HFFc6 (cell line): ENCODE data around the gene MSH5. TPM values are rescaled to one million over a fixed set of nuclear protein-coding genes. Genes with fewer than 3 reads are reported as not detected.
A peak's percentile ranks its signal among the peaks of the same experiment; 100 is the strongest.

Experiments
- DNase-seq: peaks from one replicate; pipeline ENCODE4 v3.0.0-alpha.2; 2018
- H3K27ac Mint-ChIP-seq: 2 replicates; pipeline ENCODE4 v1.8.0; 2020; ENCODE audit warnings: mild to moderate bottlenecking, mixed read lengths
- H3K27me3 Mint-ChIP-seq: 2 replicates; pipeline ENCODE4 v1.8.0; 2021; ENCODE audit warnings: mild to moderate bottlenecking, moderate library complexity, mixed read lengths; ENCODE audit not compliant: insufficient read depth
- H3K36me3 Mint-ChIP-seq: 2 replicates; pipeline ENCODE4 v1.8.0; 2021; ENCODE audit warnings: low read depth, mixed read lengths
- H3K4me1 Mint-ChIP-seq: 2 replicates; pipeline ENCODE4 v1.8.0; 2020; ENCODE audit warnings: low read depth, mixed read lengths
- H3K4me3 Mint-ChIP-seq: 2 replicates; pipeline ENCODE4 v1.8.0; 2020; ENCODE audit warnings: mild to moderate bottlenecking, moderate library complexity, mixed read lengths
- H3K9me3 Mint-ChIP-seq: 2 replicates; pipeline ENCODE4 v1.8.0; 2020; ENCODE audit warnings: mild to moderate bottlenecking, mixed read lengths
- CTCF ChIP-seq: fragments of 200-600 bp; sonication (generic); IDR thresholded peaks from 2 replicates; pipeline ENCODE4 v1.5.0; 2021; ENCODE audit warnings: antibody characterized with exemption, mild to moderate bottlenecking
- total RNA-seq, 6 experiments: library from RNA; stranded (reverse); fragmentation: NEBNext Ultra II Directional; extraction: Animal tissue kit (Norgen Biotek cat#: 25700); gene quantifications; 2 replicates in 1 of 6; 3 replicates in 5 of 6; pipeline ENCODE4 v1.2.3, GENCODE V29; 2021

Gene MSH5
- total RNA-seq, 6 experiments from 2014 or later: 7.4 to 14.8 (median 12.6) TPM

- H3K4me3 Mint-ChIP-seq: no peak overlapping the region
- H3K27me3 Mint-ChIP-seq: peaks cover 25% of the 10 kb centered on the region
- TF ChIP-seq CTCF: no peak
- no peaks in the 10 kb centered on the region for H3K36me3 Mint-ChIP-seq
- H3K9me3 Mint-ChIP-seq: no peaks in the 10 kb centered on the region
- no peaks in the 10 kb centered on the region for H3K4me1 Mint-ChIP-seq
- no peak for DNase-seq
- no peak overlapping the region for H3K27ac Mint-ChIP-seq
These were observed 26.3 kb upstream of the MSH5 start for GRCh38 chr6:31713465-31713864.

- H3K27ac Mint-ChIP-seq: no peak overlapping the region
- H3K27me3 Mint-ChIP-seq: peaks cover 23% of the 10 kb centered on the region
- no peak for TF ChIP-seq CTCF
- H3K4me1 Mint-ChIP-seq: no peaks in the 10 kb centered on the region
- no peaks in the 10 kb centered on the region for H3K36me3 Mint-ChIP-seq
- no peak for DNase-seq
- H3K9me3 Mint-ChIP-seq: no peaks in the 10 kb centered on the region
- H3K4me3 Mint-ChIP-seq: no peak overlapping the region
These were observed 25.7 kb upstream of the MSH5 start for GRCh38 chr6:31713991-31714684.

- no peaks in the 10 kb centered on the region for H3K9me3 Mint-ChIP-seq
- no peak within 1 kb of the TSS for H3K27ac Mint-ChIP-seq
- H3K36me3 Mint-ChIP-seq: no peaks in the 10 kb centered on the region
- H3K4me1 Mint-ChIP-seq: no peaks in the 10 kb centered on the region
- peaks cover 23% of the 10 kb centered on the region for H3K27me3 Mint-ChIP-seq
- no peak for TF ChIP-seq CTCF
- no peak within 1 kb of the TSS for H3K4me3 Mint-ChIP-seq
- no peak for DNase-seq
These were observed 24.5 kb upstream of the MSH5 start, which contains the start of gene LY6G6D for GRCh38 chr6:31715022-31715958. TSS of gene LY6G6D (plus strand) at chr6:31715348. CDS start at chr6:31715356, 8 bp downstream.

GRCh38 chr6:31717499-31718222 is 22.1 kb upstream of the MSH5 start:
- Mint-ChIP-seq H3K4me1 (no peaks in the 10 kb centered on the region), H3K9me3 (no peaks in the 10 kb centered on the region), H3K36me3 (no peaks in the 10 kb centered on the region), H3K27me3 (peaks cover 13% of the 10 kb centered on the region), H3K27ac (no peak overlapping the region), H3K4me3 (no peak overlapping the region)
- TF ChIP-seq CTCF: peak; percentile 7; the same call in 1 of the 2 replicates
- no peak for DNase-seq

- no peak overlapping the region for H3K27ac Mint-ChIP-seq
- no peaks in the 10 kb centered on the region for H3K9me3 Mint-ChIP-seq
- H3K36me3 Mint-ChIP-seq: no peaks in the 10 kb centered on the region
- no peak for TF ChIP-seq CTCF
- H3K4me1 Mint-ChIP-seq: no peaks in the 10 kb centered on the region
- no peak for DNase-seq
- peaks cover 11% of the 10 kb centered on the region for H3K27me3 Mint-ChIP-seq
- no peak overlapping the region for H3K4me3 Mint-ChIP-seq
These were observed 21.5 kb upstream of the MSH5 start for GRCh38 chr6:31718265-31718664.
